HG03469 (cell line): ENCODE results near the gene PRR19.

ENCODE experiments used
- ATAC-seq: cut with Tn5 transposase; IDR thresholded peaks from one replicate; pipeline ENCODE4 v1.9.1; 2021; ENCODE audit warnings: mild to moderate bottlenecking, moderate library complexity, moderate number of reproducible peaks; ENCODE audit not compliant: unreplicated experiment

Gene PRR19

GRCh38 chr19:42343344-42344110, 41.6 kb downstream of the PRR19 start:
- ATAC-seq = no peak

- no peak for ATAC-seq
Observed at GRCh38 chr19:42344336-42344893, 42.5 kb downstream of the PRR19 start.

- no peak for ATAC-seq
Observed at GRCh38 chr19:42345191-42345812, 43.4 kb downstream of the PRR19 start.

GRCh38 chr19:42348211-42348610, 46.3 kb downstream of the PRR19 start:
- ATAC-seq = no peak

- no peak for ATAC-seq
Observed at GRCh38 chr19:42349378-42350107, 47.6 kb downstream of the PRR19 start.

GRCh38 chr19:42350417-42350816, 48.5 kb downstream of the PRR19 start:
- ATAC-seq = no peak

- ATAC-seq = no peak
Observed at GRCh38 chr19:42351079-42351735, 49.3 kb downstream of the PRR19 start.

- no peak for ATAC-seq
Observed at GRCh38 chr19:42352301-42353259, 50.6 kb downstream of the PRR19 start.

GRCh38 chr19:42353341-42354015, 51.5 kb downstream of the PRR19 start:
- ATAC-seq = no peak

GRCh38 chr19:42355896-42356295, 54.0 kb downstream of the PRR19 start:
- no peak for ATAC-seq

- ATAC-seq = no peak
Observed at GRCh38 chr19:42356686-42357085, 54.8 kb downstream of the PRR19 start.

GRCh38 chr19:42357290-42357689, 55.4 kb downstream of the PRR19 start:
- no peak for ATAC-seq
